Urinary bladder (tissue), 4 donors: Measurements from ENCODE around the gene ADAMTS16. TPM values are rescaled to one million over a fixed set of nuclear protein-coding genes. Genes with fewer than 3 reads are reported as not detected.

Experiments
- DNase-seq: peaks from one replicate; pipeline ENCODE4 v3.0.0-alpha.2; 2015; ENCODE audit errors: extremely low spot score
- H3K27ac ChIP-seq: one replicate; pipeline ENCODE4 v1.5.1; 2013; ENCODE audit warnings: low read depth, mild to moderate bottlenecking, moderate library complexity
- H3K36me3 ChIP-seq: one replicate; pipeline ENCODE4 v1.6.1; 2013; ENCODE audit warnings: mild to moderate bottlenecking, moderate library complexity; ENCODE audit not compliant: insufficient read depth
- H3K4me1 ChIP-seq: one replicate; pipeline ENCODE4 v1.6.1; 2013; ENCODE audit warnings: mild to moderate bottlenecking, moderate library complexity; ENCODE audit not compliant: insufficient read depth
- H3K4me3 ChIP-seq: one replicate; pipeline ENCODE4 v1.5.1; 2013; ENCODE audit warnings: low read depth, low read length
- WGBS: extraction: QIAGEN DNeasy Blood & Tissue Kit; methylation state at CpG from one replicate; pipeline ENCODE4 v1.1.7; 2013; 5-methylcytosine and 5-hydroxymethylcytosine counted together
- polyA plus RNA-seq: library from polyadenylated mRNA; stranded (reverse); fragments of 200-250 nt; gene quantifications from one replicate; pipeline ENCODE4 v1.2.3, GENCODE V29; 2013
- total RNA-seq: library from RNA; depleted of rRNA; stranded (reverse); fragments of >200 nt; gene quantifications from one replicate; pipeline ENCODE4 v1.2.3, GENCODE V29; 2014
- donor health status: healthy with polysubstance abuse.
- donor health status: healthy.

The ADAMTS16 gene
- total and polyA plus RNA-seq, 2 donors = 0.16 to 13.5 TPM

- no peak overlapping the region for H3K4me3 ChIP-seq
- WGBS = 98% methylated on average over 4 of the region's 4 CpGs
- H3K4me1 ChIP-seq = no peaks in the 10 kb centered on the region
- H3K36me3 ChIP-seq = no peaks in the 10 kb centered on the region
- DNase-seq = no peak
- H3K27ac ChIP-seq = no peak overlapping the region
Observed at GRCh38 chr5:5339257-5339656, 199.1 kb downstream of the ADAMTS16 start.

- peak; percentile 48 for DNase-seq
- WGBS = 49% methylated on average over 15 of the region's 15 CpGs
- no peaks in the 10 kb centered on the region for H3K36me3 ChIP-seq
- no peak overlapping the region for H3K4me3 ChIP-seq
- H3K4me1 ChIP-seq = no peaks in the 10 kb centered on the region
- H3K27ac ChIP-seq = no peak overlapping the region
Observed at GRCh38 chr5:5340206-5340729, 200.1 kb downstream of the ADAMTS16 start.

- no peak overlapping the region for H3K27ac ChIP-seq
- no peaks in the 10 kb centered on the region for H3K36me3 ChIP-seq
- 88% methylated on average over 10 of the region's 10 CpGs for WGBS
- DNase-seq = no peak
- no peak overlapping the region for H3K4me3 ChIP-seq
- H3K4me1 ChIP-seq = no peaks in the 10 kb centered on the region
Observed at GRCh38 chr5:5341531-5342292, 201.6 kb downstream of the ADAMTS16 start.

GRCh38 chr5:5342784-5343183 lies 202.7 kb downstream of the ADAMTS16 start:
- Histone ChIP-seq H3K36me3 (no peaks in the 10 kb centered on the region), H3K27ac (no peak overlapping the region), H3K4me3 (no peak overlapping the region), H3K4me1 (no peaks in the 10 kb centered on the region)
- no peak for DNase-seq

GRCh38 chr5:5343568-5343967 lies 203.4 kb downstream of the ADAMTS16 start:
- Histone ChIP-seq H3K36me3 (no peaks in the 10 kb centered on the region), H3K4me3 (no peak overlapping the region), H3K27ac (no peak overlapping the region), H3K4me1 (no peaks in the 10 kb centered on the region)
- DNase-seq = no peak
- WGBS = 86% methylated on average over 6 of the region's 6 CpGs

- Histone ChIP-seq H3K27ac (no peak overlapping the region), H3K4me3 (no peak overlapping the region), H3K36me3 (no peaks in the 10 kb centered on the region), H3K4me1 (no peaks in the 10 kb centered on the region)
- no peak for DNase-seq
- WGBS = 65% methylated on average over 4 of the region's 4 CpGs
Observed at GRCh38 chr5:5344051-5344571, 204.0 kb downstream of the ADAMTS16 start.

GRCh38 chr5:5344606-5345005 lies 204.5 kb downstream of the ADAMTS16 start:
- no peak for DNase-seq
- 63% methylated on average over 5 of the region's 5 CpGs for WGBS
- no peaks in the 10 kb centered on the region for H3K4me1 ChIP-seq
- H3K27ac ChIP-seq = no peak overlapping the region
- H3K36me3 ChIP-seq = no peaks in the 10 kb centered on the region
- no peak overlapping the region for H3K4me3 ChIP-seq

- Histone ChIP-seq H3K4me3 (no peak overlapping the region), H3K36me3 (no peaks in the 10 kb centered on the region), H3K4me1 (no peaks in the 10 kb centered on the region), H3K27ac (no peak overlapping the region)
- DNase-seq = no peak
- WGBS = 87% methylated on average over 7 of the region's 7 CpGs
Observed at GRCh38 chr5:5347442-5347841, 207.3 kb downstream of the ADAMTS16 start.

GRCh38 chr5:5348135-5348534 lies 208.0 kb downstream of the ADAMTS16 start:
- no peak for DNase-seq
- H3K4me1 ChIP-seq = no peaks in the 10 kb centered on the region
- no peak overlapping the region for H3K4me3 ChIP-seq
- WGBS = 70% methylated on average over 10 of the region's 10 CpGs
- H3K36me3 ChIP-seq = no peaks in the 10 kb centered on the region
- no peak overlapping the region for H3K27ac ChIP-seq

GRCh38 chr5:5348576-5348975 lies 208.4 kb downstream of the ADAMTS16 start:
- Histone ChIP-seq H3K36me3 (no peaks in the 10 kb centered on the region), H3K27ac (no peak overlapping the region)

GRCh38 chr5:5350101-5350500 lies 210.0 kb downstream of the ADAMTS16 start:
- no peak overlapping the region for H3K4me3 ChIP-seq
- H3K4me1 ChIP-seq = no peaks in the 10 kb centered on the region
- DNase-seq = no peak
- H3K36me3 ChIP-seq = no peaks in the 10 kb centered on the region
- 33% methylated on average over 9 of the region's 9 CpGs for WGBS
- H3K27ac ChIP-seq = no peak overlapping the region

More at GRCh38 chr5:5348576-5348975, 208.4 kb downstream of the ADAMTS16 start:
- Histone ChIP-seq H3K4me1 (no peaks in the 10 kb centered on the region), H3K4me3 (no peak overlapping the region)
- DNase-seq = no peak

- no peak for DNase-seq
- WGBS = 75% methylated on average over 14 of the region's 14 CpGs
- H3K4me3 ChIP-seq = no peak overlapping the region
- no peak overlapping the region for H3K27ac ChIP-seq
- no peaks in the 10 kb centered on the region for H3K36me3 ChIP-seq
- no peaks in the 10 kb centered on the region for H3K4me1 ChIP-seq
Observed at GRCh38 chr5:5351288-5351979, 211.3 kb downstream of the ADAMTS16 start.

- Histone ChIP-seq H3K27ac (no peak overlapping the region), H3K4me1 (no peaks in the 10 kb centered on the region), H3K36me3 (no peaks in the 10 kb centered on the region), H3K4me3 (no peak overlapping the region)
- WGBS = 94% methylated on average over 18 of the region's 18 CpGs
- no peak for DNase-seq
Observed at GRCh38 chr5:5352675-5353074, 212.5 kb downstream of the ADAMTS16 start.

GRCh38 chr5:5353681-5354080 lies 213.6 kb downstream of the ADAMTS16 start:
- Histone ChIP-seq H3K36me3 (no peaks in the 10 kb centered on the region), H3K4me1 (no peaks in the 10 kb centered on the region), H3K4me3 (no peak overlapping the region), H3K27ac (no peak overlapping the region)
- WGBS = 81% methylated on average over 10 of the region's 10 CpGs
- DNase-seq = no peak
